GM18508 (cell line): ENCODE results near the gene UGCG.
"Not testable (repeated sequence)": the region's sequence is repeated elsewhere in the genome, so short reads cannot be mapped to it uniquely, and the experiment has no call there.

ENCODE experiments used
- ATAC-seq: cut with Tn5 transposase; IDR thresholded peaks from one replicate; pipeline ENCODE4 v1.9.1; 2021; ENCODE audit warnings: moderate number of reproducible peaks; ENCODE audit not compliant: insufficient read depth, unreplicated experiment

The UGCG gene

GRCh38 chr9:111886983-111887718, 9.5 kb upstream of the UGCG start:
- ATAC-seq, result no peak

- no peak for ATAC-seq
These were observed 6.3 kb upstream of the UGCG start for GRCh38 chr9:111890334-111890733.

DNA sequence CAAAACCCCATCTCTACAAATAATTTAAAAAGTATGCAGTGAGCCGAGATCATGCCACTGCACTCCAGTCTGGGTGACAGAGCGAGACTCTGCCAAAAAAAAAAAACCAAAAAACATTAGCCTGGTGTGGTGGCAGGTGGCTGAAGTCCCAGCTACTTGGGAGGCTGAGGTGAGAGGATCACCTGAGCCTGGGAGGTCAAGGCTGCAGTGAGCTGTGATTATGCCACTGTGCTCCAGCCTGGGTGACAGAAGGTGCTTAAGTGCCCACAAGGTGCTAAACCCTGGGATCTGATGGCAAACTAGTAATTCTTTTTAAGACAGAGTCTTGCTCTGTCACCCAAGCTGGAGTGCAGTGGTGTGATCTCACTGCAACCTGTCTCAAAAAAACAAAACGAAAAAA, 5.7 kb upstream of the UGCG start:
- not testable (repeated sequence) for ATAC-seq

- ATAC-seq, result no peak
These were observed 4.6 kb upstream of the UGCG start for GRCh38 chr9:111891910-111892499.

- ATAC-seq, result peak; percentile 0
These were observed 457 bp downstream of the UGCG start for GRCh38 chr9:111896942-111897600.

DNA sequence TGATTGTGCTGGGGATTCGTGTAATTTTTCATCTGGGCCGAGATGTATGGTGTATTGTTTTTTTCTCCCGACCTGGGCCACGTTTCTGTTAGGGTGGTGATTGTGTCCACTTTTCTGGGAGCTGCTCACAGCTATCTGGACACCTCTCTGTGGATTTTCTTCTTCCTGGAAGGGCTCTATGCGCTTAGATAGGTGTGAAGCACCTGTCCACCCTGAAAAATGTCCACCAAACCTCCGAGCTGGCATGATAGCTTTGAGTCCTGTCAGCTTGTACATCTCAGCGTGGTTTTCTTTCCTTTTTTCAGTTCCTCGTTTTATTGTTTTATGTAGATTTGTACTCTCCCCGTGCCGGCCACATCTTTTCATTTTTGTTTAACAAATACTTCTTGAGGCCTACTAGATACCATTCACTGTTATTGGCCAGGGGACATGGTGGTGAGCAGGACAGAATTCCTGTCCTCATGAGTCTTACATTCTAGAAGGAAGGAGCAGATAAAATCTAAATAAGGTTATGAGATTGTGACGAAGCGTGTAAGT, 1.1 kb downstream of the UGCG start:
- ATAC-seq, result no peak

- no peak for ATAC-seq
These were observed 1.9 kb downstream of the UGCG start for GRCh38 chr9:111898331-111899096.

GRCh38 chr9:111900151-111900857, 3.7 kb downstream of the UGCG start:
- no peak for ATAC-seq

- ATAC-seq, result no peak
These were observed 4.4 kb downstream of the UGCG start for GRCh38 chr9:111900858-111901612.

DNA sequence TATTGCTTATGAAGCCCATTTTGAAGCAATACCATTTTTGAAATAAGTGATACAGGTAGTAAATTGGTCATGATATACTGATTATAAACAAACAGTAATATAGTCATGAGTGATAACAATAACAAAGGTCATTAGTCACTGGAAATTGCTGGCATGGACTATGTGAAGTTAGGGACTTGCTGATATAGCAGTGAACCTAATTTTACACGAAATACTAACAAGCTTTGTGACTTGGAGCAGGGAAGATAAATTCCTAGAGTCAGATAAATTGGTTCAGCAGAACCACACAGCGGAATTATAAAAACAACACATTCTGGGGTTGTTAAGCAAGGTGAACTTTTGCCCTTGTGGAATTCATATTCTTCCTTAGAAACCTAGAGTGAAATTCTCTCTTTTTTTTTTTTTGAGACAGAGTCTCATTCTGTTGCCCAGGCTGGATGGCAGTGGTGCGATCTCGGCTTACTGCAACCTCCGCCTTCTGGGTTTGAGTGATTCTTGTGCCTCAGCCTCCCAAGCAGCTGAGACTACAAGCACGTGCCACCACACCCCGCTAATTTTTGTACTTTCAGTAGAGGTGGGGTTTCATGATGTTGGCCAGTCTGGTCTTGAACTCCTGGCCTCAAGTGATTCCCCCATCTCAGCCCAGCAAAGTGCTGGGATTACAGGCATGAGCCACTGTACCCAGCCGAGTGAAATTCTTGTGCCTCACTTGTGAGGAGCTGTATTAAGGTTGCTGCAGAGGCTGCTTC, 6.0 kb downstream of the UGCG start:
- ATAC-seq, result no peak

- ATAC-seq, result not testable (repeated sequence)
These were observed 6.9 kb downstream of the UGCG start for GRCh38 chr9:111903535-111903934.

- no peak for ATAC-seq
These were observed 7.4 kb downstream of the UGCG start for GRCh38 chr9:111904026-111904425.

- ATAC-seq, result no peak
These were observed 8.3 kb downstream of the UGCG start for GRCh38 chr9:111904891-111905291.

DNA sequence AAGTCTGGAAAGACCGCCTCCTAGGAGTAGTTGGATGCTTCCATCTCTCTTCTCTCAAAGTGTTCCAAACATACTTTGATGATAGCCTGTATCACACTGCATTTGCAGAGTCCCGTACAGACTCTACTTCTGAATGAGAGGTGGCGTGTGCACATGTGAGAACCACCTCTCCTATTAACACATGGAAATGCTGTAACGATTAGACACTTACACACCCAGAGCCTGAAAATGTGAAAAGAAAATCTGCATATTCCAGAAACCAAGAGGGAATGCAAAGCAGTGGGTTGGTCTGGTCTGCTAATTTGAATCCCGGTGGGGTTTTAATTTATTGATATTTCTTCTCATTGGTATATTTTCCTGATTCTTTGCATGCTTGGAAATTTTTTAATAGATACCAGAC, 10.5 kb downstream of the UGCG start:
- ATAC-seq, result no peak

- ATAC-seq, result no peak
These were observed 12.8 kb downstream of the UGCG start for GRCh38 chr9:111909444-111909843.

- no peak for ATAC-seq
These were observed 13.8 kb downstream of the UGCG start for GRCh38 chr9:111910428-111910827.

DNA sequence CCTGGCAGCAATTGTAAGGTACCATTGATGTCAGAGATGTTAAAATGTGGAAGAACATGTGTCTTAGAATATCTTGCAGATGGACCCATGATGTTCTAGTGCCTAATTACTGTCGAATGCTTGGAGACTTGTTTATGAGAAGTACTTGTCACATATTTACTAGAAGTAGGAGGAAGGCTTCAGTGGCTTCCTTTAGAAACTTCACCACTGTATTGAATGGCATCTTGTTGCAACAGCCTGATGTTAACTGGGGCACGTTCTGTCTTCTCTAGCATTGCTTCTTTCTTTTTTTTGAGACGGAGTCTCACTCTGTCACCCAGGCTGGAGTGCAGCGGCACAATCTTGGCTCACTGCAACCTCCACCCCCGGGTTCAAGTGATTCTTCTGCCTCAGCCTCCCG, 16.5 kb downstream of the UGCG start:
- ATAC-seq, result no peak

GRCh38 chr9:111914749-111915424, 18.3 kb downstream of the UGCG start:
- no peak for ATAC-seq
